HuH-7 (cell line): ENCODE measurements around the gene CHST11.

Experiments
- DNase-seq: peaks from one replicate; pipeline ENCODE4 v3.0.0; 2011; ENCODE audit warnings: low spot score

CHST11 gene

DNA sequence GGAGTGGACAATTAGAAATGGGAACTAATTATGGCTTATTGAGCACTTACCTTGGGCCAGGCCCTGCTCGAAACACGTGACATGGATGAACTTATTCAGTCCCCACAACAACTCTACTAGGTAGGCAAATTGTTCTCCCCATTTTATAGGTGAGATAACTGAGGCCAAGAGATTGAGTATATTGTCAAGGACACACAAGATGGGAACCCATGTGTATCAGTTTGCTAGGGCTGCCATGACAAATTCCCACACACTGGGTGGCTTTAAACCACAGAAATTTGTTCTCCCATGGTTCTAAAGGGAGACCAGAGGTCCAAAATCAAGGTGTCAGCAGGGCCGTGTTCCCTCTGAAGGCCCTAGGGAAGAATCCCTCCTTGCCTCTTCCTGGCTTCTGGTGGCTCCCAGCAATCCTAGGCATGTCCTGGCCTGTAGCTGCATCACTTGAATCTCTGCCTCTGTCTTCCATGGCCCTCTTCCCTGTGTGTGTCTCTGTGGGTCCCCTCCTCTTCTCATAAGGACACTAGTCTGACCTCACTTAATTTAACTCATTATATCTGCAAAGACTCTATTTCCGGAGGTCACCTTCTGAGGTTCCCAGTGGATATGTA is 128.8 kb downstream of the CHST11 start:
- DNase-seq: no peak

DNA sequence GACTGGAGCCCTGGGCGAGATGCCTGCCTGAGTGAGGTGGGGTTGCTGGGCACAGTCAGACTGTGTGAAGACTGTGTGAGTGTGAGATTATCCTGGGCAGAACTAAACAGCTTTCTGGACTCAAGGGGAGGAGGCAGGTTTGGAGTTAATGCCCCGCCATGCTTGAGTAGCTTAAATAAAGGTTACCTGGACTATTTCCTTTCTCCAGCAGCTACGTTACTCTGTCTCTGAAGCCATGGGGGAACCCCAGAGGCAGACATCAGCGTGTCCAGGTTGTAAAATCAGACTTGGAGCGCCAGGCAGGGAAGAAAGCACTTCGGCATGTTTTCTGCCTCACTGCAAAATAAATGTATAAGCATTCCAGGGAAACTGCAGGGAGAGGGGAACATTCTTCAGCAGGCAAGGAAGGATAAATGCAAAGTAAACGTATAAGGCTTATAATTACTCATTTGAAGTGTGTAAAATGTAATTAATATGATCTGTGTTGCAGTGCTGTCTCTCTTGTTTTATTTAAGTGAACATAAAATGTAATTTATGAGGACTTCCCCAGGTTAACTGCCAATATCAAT is 129.7 kb downstream of the CHST11 start:
- DNase-seq: no peak

DNA sequence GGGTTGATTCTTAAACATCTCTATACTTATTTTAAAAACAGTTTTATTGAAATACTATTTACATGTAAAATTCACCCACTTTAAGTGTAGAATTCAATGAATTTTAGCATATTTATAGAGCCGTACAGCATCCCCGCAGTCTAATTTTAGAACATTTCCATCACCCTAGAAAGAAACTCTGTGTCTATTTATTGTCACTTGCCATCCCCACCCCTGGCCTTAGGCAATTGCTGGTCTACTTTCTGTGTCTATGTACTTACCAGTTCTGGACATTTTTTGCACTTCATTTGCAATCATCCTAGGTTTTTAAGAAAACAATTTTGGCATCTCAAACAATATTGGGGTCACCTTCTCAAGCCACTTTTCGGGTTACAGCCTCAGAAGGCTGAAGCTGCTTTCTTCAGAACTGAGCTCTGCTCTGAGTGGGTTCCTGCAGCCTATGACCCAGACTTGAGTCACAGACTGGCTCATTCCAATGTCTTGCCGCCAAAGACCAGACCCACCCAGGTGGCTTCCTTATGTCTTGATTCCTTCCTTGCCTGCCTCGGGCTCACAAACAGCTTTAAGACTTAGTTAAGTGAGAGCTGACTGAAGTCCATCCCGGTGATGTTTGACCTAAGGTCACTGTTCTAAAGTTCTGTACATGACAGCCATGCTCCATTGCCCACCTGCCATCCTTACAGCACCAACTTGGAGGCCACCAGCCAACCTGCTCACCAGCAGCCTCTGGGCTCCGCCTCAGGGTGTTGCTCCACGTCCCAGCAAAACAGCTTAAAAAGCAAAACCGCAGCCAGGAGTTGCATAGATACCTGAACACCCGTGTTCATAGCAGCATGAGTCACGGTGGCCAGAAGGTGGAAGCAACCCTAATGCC is 131.5 kb downstream of the CHST11 start:
- DNase-seq: no peak

DNA sequence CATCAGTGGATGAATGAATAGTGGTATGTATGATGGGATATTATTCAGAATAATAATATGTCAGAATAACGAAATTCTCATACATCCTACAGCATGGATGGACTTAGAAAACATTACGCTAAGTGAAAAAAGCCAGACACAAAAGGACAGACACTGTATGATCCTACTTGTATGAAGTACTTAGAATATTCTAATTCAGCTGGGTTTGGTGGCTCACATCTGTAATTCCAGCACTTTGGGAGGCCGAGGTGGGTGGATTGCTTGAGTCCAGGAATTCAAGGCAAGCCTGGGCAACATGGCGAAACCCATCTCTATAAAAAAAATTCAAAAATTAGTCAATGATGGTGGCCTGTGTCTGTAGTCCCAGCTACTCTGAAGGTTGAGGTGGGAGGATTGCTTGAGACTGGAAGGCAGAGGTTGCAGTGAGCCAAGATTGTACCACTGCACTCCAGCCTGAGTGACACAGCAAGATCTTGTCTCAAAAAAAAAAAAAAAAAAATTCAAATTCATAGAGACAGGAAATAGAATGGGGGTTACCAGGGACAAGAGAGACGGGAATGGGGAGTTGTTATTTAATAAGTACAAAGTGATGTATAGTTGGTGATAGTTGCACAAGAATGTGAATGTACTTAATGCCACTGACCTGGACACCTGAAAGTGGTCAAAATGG is 132.3 kb downstream of the CHST11 start:
- DNase-seq: no peak

DNA sequence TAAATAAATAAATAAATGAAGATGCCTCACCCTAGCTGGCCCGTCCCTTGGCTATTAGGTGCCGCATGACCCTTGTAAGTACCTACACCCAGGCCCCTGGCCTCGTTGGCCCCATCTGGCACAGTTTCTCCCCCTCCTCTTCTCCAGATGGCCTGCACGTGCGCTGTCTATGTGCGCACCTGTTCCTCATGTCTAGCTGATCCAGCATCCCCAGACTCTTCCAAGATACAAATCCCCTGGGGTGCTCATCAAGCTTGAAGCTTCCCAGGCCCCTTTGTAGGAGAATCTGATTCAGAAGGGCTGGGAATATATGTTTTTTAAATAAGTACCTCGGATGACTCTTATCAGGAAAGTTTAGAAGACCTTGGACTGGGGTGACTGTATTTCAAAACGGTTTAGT is 133.3 kb downstream of the CHST11 start:
- no peak for DNase-seq

DNA sequence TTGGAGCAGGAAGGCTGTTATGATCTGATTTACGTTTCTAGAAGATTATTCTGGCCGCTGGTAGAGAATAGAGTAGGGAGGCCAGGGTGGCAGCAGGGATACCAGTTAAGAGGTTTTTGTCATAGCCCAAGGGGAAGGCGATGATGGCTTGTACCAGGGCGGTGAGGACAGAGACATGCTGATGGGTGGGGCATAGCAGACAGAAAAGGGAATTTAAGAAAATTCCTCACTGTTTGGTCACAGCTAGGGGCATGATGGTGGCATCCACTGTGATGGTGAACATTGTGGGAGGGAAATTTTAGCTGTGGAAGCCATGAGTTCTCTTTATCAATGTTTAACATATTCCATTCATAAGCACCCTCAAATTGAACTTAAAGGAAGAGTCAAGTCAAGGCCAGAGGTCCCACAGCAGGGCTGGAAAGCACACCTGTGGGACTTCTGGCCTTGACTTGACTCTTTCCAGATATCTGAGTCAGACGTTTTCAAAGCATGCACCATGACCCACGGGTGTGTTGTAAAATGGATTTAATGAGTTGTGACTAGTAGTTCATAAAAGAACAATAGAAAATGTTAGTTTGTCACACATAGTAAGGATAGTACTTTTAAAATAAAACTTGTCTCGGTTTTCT is 134.6 kb downstream of the CHST11 start:
- DNase-seq: no peak

DNA sequence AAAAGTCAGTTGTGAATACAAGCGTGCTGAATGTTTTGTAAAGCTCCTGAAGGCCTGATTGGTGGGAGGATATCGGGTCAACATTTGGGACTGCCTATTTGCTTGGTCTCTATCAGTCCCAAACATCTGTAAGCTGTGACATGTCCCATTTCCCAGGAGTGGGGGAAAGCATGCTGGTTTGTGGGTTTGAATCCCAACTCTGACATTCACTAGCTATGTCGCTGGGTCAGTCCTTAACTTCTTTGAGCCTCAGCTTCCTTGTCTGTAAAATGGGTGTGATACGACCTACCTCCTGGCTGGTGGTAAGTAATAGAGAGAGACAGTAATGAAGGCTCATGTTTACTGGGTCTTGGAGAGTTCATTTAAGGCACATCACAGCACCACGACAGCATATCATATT is 136.7 kb downstream of the CHST11 start:
- no peak for DNase-seq

DNA sequence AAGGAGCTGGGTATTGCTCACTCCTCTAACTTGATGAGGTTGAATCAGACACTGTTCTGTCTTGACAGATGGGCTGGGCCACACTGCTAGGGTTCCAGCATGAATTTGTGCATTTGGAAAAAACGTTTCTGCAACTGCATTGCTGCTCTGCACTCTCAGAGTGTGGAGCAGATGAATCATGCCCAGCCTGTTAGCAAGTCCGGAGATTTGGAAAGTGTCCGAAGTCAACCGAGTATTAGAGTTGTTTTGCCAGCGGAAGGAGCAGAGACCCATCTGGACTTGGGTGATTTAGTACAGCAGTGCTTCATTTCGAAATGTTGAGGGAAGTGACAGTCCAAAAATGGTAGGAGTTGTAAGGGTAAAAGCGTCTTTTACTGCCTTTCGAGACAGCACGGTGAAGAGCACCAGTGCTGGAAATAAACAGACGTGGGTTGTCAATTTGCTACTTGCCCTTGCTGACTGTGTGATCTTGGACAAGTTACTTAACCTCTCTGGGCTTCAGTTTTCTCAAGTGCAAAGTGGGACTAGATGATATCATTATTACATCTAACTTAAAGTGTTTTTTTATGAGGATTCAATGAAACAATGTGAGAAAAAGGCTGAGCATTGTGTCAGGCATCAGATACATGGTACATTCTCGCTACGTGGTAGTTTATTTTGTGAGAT is 139.5 kb downstream of the CHST11 start:
- no peak for DNase-seq

DNA sequence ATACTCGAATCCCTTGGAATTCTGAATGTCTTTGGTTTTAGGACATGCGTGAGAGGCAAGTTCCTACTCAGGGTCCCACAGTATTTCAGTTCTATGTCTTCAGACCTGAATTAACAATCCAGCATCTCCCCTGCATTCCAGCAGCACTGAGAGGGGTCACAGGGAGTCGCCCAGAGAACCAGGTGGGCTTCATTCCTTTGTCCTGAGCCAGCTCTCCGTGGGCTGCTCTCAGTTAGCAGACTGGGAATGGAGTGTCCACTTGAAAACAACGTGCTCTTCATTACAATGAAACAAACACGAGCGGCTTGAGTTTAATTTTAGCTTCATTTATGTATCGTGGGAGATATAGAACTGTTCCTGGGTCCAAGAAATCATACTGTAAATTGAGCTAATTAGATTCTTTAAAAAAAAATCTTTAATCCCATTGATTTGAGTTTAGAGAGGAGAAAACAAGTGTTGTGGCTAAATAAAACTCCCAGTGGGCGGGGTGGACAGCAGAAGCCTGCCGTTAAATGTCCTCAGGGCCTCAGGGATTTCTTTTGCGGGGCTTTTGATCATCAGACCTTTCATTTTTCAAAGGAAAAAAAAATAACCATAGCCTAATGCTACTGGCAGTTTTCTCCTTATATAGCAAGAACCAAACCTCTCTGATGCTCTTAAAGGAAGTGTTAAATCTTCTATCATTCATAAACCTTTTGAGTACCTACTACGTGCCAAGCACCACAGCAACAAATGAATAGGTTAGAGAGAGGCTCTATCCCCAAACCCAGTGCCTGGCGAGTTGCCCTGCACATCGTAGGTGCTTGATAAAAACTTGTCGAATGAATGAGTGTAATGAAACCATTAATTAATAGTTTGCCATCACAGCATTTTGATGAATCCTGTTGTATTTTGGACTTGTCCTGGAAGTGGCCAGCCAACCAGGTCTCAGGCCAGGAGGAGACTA is 140.4 kb downstream of the CHST11 start:
- no peak for DNase-seq

DNA sequence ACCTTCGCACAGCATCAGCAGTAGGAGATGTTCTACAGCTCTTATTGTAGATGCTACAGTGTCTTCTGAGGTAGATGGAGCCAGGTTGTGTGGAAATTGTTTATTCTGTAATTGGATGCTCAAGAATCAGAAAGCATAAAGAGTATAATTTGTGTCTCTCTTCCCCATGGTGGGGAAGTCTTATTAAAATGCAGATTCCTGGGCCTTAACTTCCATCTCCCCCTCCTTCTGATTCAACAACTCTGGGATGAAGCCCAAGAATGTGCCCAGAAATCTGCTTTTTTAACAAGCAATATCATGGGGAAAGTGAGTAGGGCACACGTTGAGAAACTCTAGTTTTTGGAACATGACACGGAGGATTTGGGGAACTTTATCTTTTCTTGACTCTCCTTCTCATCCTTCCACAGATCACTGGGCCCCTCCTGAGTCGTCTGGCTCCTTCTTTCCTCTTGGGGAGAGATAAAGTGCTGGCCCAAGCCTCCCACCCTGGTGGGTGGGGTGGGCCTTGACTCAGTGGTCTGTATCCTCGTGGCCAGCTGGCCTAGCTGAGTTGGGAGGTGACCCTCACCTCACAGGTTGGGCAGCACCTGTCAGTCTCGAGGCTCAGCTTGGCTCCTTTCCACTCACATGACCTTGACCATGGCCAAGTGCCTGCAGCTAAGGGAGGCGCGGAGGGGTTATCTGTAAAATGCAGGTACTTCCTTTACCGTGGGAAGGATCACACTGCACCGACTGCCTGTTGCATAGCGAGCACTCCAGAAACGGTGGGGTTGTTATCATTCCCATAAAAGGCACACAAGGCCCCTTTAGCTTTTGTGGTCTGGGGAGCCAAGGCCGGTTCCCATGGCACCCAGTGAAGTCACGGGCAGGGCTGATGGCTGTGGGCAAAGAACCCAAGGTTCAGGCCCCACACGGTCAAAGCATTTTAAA is 141.9 kb downstream of the CHST11 start:
- no peak for DNase-seq

DNA sequence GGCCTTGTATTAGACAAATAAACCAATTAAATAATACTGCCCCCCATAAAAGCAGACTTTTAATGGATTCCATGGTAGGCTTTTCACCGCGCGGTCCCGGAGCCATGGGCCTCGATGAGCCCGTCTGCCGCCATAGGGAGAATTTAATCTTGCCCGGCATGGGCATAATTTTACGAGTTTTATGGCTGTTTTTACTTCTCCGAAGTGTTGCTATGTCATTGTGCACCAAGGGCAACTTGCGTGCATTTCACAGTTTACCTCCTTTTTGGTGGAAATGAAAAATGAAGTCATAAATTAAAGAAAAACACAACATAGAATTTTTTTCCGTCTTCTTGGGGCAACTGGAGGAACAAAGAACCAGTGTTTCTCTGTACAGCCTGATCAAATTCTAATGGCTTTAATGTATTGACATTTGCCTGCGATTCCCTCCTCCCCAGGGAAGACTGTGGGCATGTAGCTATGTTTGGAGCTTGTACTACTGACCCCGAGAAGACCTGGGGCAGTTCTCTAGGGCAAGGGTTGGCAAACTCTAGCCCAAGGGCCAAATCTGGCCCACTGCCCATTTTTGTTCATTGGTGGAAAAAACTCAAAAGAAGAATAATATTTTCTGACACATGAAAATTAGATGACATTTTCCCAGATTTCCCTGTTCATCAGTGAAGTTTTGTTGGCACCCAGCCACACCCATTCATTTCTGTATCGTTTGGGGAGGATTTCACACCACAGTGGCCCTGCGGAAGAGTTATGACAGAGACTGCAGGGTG is 142.7 kb downstream of the CHST11 start:
- DNase-seq: no peak

DNA sequence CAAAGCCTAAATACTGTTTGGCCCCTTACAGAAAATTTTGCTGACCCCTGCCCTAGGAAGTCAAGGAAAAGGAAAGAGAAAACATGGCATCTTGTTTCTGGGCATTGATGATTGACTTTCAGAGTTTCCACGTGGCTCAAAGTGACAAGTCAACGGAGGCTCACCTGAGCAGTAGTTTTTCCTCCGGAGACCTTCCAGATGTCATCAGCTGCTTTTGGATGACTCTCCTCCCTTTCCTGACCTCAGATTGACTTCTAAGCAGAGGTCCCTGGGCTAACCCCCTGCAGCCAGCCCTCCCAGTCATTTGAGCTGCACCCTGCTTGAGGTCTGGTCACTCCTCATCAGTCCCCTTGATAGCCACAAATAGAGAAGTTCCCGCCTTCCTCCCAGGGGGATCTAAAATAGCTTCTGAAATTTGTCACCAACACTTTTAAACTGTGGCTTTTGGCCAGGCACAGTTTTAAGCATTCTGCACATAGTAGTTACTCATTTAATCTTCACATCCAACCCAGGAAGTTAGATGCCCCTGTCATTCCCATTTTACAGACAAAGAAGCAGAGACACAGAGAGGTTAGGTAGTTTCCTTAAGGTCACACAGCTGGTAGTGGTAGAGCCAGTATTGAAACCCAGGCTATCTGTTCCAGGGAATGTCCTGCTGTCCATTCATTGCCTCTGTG is 143.4 kb downstream of the CHST11 start:
- no peak for DNase-seq

DNA sequence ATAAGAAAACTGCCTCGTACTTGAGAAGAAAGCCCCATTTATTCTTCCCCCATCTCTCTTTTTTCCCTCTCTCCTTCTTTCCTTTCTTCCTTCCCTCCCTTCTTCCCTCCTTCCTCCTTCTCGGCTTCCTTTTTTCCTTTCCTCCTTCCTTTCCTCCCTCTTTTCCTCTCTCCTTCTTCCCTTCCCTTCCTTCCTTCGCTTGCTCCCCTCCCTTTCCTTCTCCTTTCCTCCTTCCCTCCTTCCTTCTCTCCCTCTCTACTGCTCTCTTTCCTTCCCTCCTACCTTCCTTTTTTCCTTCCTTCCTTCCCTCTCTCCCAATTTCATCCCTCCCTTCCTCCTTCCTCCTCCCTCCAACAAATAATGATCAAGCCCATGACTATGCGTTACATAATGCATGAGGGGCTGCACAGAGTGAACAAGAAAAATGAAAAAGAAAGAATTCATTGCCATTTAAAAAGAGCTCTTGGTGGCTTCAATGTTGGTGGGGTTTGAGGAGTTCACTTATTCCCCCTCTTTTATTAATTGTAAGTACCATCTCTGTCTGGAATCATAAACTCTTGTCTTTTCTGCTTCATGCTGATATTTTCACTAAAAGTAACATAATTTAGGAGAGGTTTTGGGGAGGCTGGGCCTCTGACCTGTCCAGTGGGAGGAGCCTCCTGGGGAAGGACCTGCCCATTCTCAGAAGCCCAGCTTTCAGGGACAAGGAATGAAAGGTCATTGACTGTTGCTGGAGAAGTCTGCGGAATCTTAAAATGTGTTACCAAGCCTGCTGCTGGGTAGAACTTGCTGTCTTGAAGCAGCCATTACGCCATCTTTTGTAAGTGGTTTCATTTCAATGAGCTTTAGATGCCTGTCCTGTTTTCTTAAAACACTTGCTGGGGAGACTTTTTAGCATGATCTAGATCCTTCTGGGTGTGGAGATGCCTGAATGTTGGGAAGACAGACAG is 144.3 kb downstream of the CHST11 start:
- no peak for DNase-seq

DNA sequence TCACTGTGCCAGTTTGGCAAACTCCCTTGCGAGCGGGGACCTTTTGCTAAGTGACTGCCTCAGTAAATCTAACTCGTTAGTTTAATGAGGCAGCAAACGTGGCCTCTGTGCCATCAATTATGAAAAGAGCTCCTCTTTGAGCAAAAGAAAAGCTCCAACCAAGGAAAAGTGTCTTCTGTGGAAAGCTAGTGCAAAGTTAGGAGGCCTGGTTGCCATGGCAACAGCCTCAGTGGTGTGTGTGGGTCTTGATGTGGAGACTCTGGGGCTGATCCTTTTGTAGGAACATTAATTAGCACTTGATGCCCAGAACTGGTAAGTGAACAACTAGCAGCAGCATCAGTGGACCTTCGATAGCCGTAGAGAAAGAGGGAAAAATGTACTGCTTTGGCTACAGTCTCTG is 145.7 kb downstream of the CHST11 start:
- DNase-seq: no peak

DNA sequence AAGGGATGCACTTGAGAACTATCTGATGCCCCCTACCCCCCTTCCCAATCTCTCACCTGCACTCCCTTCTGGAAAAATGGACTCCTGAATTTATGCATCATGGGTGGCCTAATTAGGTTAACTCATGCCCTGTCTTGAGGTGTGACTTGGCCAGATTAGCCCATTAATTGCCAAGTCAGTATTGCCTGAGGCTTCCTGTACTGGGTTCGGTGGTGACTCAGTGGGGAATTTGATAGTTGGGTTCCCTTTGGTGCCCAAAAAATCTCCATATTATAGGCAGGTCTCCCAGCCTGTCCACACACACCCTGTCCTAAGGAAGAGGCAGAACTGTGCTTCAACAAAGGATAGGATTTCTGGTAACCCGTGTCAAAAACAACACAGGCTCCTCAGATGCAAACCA is 146.1 kb downstream of the CHST11 start:
- no peak for DNase-seq

DNA sequence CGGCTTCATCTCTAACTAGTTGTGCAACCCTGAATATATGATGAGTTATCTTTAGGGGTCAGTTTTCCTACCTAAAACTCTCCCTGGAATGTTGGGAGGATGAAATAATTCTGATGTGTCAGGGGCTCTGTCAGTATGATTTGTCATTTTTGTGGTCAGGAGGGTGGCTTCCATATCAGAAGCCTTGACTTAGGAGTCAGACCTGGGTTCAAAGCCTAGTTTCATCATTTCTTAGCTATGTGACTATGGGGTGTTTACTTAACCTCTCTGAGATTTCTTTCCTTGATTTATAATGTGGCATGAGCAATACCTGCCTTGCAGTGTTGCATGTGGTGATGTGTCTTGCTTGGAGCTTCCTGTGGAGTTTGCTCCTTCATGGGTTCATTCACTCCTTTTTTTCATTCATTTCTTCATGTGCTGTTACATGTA is 146.8 kb downstream of the CHST11 start:
- DNase-seq: no peak
